C4-2B (cell line): ENCODE results near the gene ITPRID2.

Source experiments
- H3K27ac ChIP-seq: fragments of 450-650 bp; 2 replicates; pipeline ENCODE4 v1.5.1; 2017
- ZFX ChIP-seq: fragments of 450-650 bp; IDR thresholded peaks from 2 replicates; pipeline ENCODE4 v1.6.1; 2017
- TF ChIP-seq, protein P1 (sequence below): fragments of 450-650 bp; conservative IDR thresholded peaks from 2 replicates; pipeline ENCODE4 v1.5.1; 2017; ENCODE audit warnings: mild to moderate bottlenecking

The ITPRID2 gene

DNA sequence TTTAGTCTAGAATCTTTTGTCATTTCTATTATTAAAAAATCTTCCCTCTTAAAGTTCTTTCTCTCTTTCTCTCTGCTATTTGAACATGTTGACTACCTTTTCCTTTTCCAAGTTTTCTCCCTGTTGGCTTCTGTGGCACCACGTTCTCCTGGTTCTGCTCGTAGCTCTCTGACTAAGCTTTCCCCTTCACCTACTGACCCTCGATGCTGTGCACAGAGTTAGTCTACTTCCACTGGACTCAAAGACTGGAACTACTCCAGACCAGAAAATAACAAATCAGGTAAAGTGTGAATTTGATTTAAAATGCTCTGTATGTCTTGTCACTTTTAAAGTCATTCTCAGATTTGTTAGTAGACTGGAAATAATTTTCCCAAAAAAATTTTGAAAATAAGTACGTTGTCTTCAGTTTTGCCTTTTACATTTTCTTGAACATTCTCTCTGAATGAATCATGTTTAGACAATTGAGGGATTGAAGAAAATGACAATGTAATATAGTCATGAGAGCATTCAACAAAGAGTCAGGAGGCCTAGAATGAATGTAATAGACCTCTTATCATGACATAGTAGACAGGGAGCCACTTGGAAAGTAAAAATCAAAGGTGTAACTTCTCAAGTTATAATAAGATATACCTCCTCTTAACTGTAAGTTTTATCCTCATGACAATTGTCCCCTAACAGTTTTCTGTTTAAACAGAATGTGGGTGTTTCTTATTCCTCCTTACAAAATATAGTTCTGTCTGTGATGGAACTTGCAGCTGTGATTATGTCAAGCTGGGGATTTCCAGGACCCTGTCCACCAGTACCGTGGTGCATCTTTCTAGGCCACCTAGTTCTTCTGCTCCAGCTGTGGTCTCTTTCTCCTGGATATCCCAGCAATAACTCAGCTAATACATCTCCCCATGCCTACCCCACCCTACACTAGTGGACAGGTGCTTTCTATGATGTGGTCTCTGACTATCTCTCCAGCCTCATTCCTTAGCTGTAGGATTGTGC lies 25.5 kb downstream of the ITPRID2 start:
- H3K27ac ChIP-seq: no peak overlapping the region
- TF ChIP-seq, protein P1, sequence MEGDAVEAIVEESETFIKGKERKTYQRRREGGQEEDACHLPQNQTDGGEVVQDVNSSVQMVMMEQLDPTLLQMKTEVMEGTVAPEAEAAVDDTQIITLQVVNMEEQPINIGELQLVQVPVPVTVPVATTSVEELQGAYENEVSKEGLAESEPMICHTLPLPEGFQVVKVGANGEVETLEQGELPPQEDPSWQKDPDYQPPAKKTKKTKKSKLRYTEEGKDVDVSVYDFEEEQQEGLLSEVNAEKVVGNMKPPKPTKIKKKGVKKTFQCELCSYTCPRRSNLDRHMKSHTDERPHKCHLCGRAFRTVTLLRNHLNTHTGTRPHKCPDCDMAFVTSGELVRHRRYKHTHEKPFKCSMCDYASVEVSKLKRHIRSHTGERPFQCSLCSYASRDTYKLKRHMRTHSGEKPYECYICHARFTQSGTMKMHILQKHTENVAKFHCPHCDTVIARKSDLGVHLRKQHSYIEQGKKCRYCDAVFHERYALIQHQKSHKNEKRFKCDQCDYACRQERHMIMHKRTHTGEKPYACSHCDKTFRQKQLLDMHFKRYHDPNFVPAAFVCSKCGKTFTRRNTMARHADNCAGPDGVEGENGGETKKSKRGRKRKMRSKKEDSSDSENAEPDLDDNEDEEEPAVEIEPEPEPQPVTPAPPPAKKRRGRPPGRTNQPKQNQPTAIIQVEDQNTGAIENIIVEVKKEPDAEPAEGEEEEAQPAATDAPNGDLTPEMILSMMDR: no peak
- no peak for TF ChIP-seq ZFX

DNA sequence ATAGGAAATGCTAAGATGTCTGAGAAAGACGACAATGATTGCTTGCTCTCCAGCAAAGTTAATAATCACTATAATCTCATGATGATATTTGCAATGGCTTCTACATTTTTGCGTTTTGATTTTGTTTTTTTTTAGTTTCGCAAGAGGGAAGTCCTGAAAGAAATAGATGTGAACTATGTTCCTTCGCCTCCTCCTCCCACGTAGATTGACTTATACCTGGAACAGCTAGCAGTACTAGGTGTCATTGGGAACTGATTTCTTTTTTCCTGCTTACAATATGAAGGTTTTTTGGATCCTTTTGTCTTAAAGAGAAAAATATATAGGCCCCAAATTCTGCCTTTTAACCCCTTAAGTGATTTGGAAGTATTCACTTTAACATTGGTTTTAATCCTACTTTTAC lies 26.7 kb downstream of the ITPRID2 start:
- no peak overlapping the region for H3K27ac ChIP-seq
- TF ChIP-seq ZFX: no peak
- TF ChIP-seq, protein P1: no peak

DNA sequence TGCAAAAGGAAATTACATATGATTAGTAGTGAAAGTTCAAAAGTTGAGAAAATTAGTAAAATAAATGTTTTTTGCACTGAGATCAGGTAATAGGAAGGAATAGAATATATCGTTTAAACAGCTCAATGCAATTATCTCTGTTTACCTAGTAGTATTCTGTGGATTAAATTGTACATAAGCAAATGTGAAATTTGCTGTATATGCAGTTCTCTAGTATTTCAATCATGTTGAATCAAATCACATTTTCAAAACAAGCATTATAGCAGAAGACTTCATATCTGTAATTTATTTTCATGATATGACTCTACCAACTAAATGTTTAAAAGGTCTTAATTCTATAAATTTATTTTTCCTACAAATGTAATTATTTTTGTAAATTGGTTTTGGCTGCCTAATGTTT lies 31.6 kb downstream of the ITPRID2 start:
- TF ChIP-seq, protein P1: no peak
- TF ChIP-seq ZFX: no peak
- H3K27ac ChIP-seq: no peak overlapping the region

DNA sequence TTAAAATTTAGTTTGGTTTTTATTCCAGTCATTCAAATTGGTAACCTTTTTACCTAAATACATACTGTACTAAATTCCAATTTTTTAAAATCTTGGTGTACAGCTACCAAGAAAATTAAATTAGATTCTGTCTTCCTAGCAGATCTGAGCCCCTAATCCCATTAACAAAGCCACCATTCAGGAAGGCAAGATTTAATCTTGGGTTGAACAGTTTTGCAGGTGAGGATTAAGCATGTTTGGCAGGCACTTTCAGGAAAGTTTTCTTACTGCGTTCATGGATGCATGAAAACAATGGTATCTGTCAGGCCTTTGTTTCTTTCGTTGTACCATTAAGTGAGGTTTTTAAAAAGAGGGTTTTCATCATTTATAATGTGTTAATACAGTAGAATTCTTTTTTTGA lies 32.8 kb downstream of the ITPRID2 start:
- H3K27ac ChIP-seq: no peak overlapping the region
- TF ChIP-seq, protein P1: no peak
- no peak for TF ChIP-seq ZFX

DNA sequence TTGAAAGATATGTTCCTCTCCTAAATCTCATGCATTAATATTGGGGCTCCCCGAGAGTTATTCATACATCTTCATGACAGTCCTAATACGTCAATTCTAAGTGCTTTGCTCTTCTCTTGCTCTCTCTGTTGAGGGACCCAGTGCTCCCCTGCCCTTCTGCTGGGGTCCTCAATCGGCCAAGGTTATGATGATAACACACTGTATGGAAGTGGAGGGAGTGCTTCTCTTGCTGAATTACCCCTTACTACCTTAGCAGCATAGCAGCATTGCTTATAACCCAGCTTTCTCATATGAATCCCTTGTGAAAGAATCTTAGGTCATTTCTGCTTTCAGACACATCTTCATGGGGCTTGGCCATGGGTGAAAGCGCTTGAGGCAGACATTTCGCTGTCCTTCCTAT lies 43.2 kb downstream of the ITPRID2 start:
- TF ChIP-seq ZFX: no peak
- TF ChIP-seq, protein P1: no peak
- no peak overlapping the region for H3K27ac ChIP-seq

DNA sequence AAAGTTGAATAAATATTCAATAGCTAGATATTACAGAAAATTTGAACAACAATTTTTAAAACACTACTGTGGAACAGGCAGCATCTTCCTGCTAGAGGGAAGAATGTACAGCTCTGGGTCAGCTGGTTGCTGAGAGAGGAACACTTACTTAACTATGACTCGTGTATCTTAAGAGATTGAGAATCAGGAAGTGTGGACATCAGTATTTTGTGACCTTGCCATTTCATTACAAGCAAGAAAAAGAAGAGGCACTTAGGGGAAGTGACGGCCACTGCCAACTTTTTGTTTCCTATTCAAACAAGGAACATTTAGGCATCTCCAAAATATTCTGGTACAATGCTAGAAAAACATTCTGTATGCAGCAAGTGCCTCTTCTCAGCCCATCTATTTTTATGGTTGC lies 45.9 kb downstream of the ITPRID2 start:
- H3K27ac ChIP-seq: no peak overlapping the region
- TF ChIP-seq, protein P1: no peak
- no peak for TF ChIP-seq ZFX

DNA sequence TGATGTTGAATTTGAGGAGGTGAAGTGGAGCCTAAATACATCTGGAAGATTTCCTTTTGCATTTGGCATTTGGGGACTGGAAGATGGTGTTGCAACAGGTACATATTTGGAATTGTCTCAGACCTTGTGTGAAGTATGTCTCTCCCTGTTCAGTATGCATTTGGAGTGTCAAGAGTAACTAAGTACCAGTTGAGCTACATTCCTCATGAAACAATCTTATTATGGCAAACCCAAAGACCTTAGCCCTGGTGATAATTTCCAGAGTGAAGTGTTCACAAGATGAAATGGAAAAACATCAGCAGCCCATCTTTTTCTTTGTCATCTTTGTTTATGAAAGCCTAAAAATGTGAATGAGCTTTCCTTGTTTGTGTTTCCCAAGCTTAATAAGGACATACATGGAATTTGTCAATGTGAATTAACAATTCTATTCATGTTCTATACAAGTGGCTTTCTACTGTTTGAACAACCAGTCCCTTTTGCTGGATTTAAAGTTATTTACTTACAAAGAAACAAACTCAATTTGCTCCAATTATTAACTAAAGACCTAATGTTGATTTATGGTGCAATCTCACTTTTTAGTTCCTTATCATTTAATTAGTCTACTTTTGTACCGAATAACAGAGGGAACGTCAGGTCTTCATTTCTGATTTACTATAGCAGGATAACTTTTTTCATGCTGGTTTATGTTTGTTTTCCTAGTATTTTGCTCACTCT lies 52.0 kb downstream of the ITPRID2 start:
- H3K27ac ChIP-seq: no peak overlapping the region
- TF ChIP-seq ZFX: no peak
- TF ChIP-seq, protein P1: no peak
